Measurements from ENCODE around the gene PCGF3.
"Not testable (repeated sequence)": the region's sequence is repeated elsewhere in the genome, so short reads cannot be mapped to it uniquely, and the experiment has no call there.

Gene PCGF3

DNA sequence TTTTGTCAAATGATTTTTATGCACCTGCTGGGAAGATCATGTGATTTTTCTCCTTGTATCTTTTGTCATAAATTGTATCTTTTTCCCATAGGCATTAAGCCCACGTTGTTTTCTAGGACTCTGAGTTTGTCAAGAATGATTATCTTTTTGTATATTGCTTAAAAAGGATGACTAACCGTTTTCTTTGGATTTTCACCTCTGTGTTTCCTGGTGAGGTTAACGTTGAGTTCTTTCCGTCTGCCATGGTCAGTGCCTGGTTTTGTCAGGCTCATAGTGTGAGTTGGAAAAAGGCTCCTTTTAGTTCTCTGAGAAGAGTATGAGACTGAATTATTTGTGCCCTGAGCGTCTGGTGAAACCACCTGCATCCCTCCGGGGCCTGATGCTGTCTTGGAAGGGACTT lies 21.9 kb downstream of the PCGF3 start:
- no peak for TF ChIP-seq CTCF (IDR thresholded peaks at IDR 0.05; ENCODE audit: control insufficient read depth, insufficient read depth, low read depth, low read length, missing control alignments)
- DNase-seq (ENCODE audit: low read depth): no peak
- H3K4me3 ChIP-seq (ENCODE audit: control insufficient read depth, low read depth, low read length): no peak overlapping the region

- H3K4me3 ChIP-seq (ENCODE audit: control insufficient read depth, low read depth, low read length): no peak overlapping the region
- no peak for DNase-seq (ENCODE audit: low read depth)
- no peak for TF ChIP-seq CTCF (IDR thresholded peaks at IDR 0.05; ENCODE audit: control insufficient read depth, insufficient read depth, low read depth, low read length, missing control alignments)
These were observed 24.0 kb downstream of the PCGF3 start for GRCh38 chr4:729336-730315.

- no peak overlapping the region for H3K4me3 ChIP-seq (ENCODE audit: control insufficient read depth, low read depth, low read length)
- DNase-seq (ENCODE audit: low read depth): no peak
- no peak for TF ChIP-seq CTCF (IDR thresholded peaks at IDR 0.05; ENCODE audit: control insufficient read depth, insufficient read depth, low read depth, low read length, missing control alignments)
These were observed 24.9 kb downstream of the PCGF3 start for GRCh38 chr4:730511-730910.

DNA sequence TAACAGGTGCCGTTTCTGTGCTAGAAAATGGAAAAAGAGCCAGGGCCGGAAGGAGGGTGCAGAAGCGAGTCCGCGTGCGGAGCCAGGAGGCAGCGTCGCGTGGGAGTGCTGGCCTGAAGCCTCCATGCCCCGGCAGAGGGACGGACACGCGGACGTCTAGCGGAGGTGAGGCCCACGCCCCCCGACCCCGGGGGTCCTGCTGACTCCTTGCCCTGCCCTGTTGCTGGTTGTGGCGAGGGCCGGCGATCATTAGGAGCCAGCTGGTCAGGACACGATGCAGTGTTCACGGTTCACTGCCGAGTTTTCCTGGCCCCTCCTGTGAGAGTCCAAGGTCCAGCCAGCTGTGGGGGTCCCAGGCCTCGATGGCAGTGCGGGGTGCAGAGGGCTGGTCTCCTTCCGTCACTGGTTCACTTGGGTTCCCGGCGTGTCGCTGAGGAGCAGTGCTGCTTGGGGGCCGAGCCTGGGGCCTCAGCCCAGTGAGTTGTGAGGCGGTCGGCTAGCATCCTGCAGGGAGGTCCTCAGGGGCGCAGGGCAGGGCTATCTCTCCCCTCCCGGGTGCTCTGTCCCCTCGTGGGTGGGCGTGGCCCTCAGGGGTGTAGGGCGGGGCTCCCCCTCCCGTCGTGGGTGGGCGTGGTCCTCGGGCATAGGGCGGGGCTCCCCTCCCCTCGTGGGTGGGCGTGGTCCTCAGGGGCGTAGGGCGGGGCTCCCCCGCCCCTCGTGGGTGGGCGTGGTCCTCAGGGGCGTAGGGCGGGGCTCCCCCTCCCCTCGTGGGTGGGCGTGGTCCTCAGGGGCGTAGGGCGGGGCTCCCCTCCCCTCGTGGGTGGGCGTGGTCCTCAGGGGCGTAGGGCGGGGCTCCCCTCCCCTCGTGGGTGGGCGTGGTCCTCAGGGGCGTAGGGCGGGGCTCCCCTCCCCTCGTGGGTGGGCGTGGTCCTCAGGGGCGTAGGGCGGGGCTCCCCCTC lies 25.6 kb downstream of the PCGF3 start:
- DNase-seq (ENCODE audit: low read depth); H3K4me3 ChIP-seq (ENCODE audit: control insufficient read depth, low read depth, low read length): not testable (repeated sequence)

GRCh38 chr4:731954-732353 lies 26.3 kb downstream of the PCGF3 start:
- not testable (repeated sequence) for H3K4me3 ChIP-seq (ENCODE audit: control insufficient read depth, low read depth, low read length); DNase-seq (ENCODE audit: low read depth)

DNA sequence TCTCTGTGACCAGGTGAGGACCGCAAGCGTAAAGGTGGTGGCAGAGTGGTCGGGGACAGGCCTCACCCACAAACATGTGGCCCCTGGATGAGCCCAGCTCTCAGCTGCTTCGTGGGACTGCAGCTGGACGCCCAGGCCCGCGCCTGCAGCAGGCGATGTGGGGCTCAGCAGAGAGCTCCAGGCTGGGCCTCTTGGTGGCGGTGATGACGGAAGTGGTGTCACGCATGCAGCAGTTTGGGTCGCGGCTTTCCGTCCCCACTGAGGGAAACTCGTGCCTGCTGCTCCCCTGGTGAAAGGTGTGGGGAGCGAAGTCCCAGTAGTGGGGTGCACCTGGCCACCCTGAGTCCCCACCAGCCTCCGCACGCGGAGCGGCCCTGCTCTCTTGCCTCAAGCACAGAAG lies 26.9 kb downstream of the PCGF3 start:
- no peak overlapping the region for H3K4me3 ChIP-seq (ENCODE audit: control insufficient read depth, low read depth, low read length)
- no peak for DNase-seq (ENCODE audit: low read depth)
- TF ChIP-seq CTCF (IDR thresholded peaks at IDR 0.05; ENCODE audit: control insufficient read depth, insufficient read depth, low read depth, low read length, missing control alignments): no peak

DNA sequence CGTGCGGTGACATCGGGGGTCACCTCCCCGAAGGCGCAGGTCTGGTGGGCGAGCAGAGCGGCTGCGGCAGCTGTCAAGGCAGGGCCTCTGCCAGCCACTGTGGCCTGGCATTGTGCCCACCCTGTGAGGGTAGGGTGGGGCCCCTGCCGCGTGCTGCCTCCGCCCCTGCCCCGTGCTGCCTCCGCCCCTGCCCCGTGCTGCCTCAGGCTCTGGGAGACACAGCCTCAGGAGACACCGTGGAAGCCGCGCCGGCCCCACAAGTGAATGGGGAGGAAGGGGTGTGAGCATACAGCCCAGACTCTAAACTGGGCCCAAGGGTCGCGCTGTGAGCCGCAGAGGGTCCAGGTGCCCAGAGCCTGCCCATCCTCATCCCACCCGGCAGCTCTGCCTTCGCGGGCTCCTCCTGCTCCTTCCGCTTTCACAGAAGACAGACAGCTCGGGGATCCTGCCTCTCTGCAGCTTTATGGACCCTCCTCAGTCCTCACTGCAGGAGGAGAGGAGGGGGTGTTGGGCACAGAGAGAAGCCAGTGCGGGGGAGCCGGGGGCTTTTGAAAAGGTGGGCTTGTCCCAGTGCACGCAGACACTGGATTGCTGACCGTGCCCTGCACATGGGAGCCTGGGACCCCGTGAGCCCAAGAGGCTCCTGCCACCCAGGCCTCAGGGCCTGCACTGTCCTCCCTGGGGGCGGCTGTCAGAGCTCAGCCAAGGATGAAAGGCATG lies 27.4 kb downstream of the PCGF3 start:
- DNase-seq (ENCODE audit: low read depth): no peak
- H3K4me3 ChIP-seq (ENCODE audit: control insufficient read depth, low read depth, low read length): no peak overlapping the region
- no peak for TF ChIP-seq CTCF (IDR thresholded peaks at IDR 0.05; ENCODE audit: control insufficient read depth, insufficient read depth, low read depth, low read length, missing control alignments)

Data from AG09309 (cell line).